A549 treated with CpdA at 1 μM for 4 hours (cell line): ENCODE measurements around the gene PCDHGA7. TPM values are rescaled to one million over a fixed set of nuclear protein-coding genes. Genes with fewer than 3 reads are reported as not detected.

Experiments used
- total RNA-seq: library from RNA; stranded (reverse); fragments of 200-300 nt; extraction: Qiagen RNA extraction; gene quantifications from 5 replicates; pipeline ENCODE4 v1.2.3, GENCODE V29; 2022; ENCODE audit warnings: low read depth

PCDHGA7 gene
- 0.72 to 1.3 TPM (median 0.96 TPM) in 5 replicates for total RNA-seq

DNA sequence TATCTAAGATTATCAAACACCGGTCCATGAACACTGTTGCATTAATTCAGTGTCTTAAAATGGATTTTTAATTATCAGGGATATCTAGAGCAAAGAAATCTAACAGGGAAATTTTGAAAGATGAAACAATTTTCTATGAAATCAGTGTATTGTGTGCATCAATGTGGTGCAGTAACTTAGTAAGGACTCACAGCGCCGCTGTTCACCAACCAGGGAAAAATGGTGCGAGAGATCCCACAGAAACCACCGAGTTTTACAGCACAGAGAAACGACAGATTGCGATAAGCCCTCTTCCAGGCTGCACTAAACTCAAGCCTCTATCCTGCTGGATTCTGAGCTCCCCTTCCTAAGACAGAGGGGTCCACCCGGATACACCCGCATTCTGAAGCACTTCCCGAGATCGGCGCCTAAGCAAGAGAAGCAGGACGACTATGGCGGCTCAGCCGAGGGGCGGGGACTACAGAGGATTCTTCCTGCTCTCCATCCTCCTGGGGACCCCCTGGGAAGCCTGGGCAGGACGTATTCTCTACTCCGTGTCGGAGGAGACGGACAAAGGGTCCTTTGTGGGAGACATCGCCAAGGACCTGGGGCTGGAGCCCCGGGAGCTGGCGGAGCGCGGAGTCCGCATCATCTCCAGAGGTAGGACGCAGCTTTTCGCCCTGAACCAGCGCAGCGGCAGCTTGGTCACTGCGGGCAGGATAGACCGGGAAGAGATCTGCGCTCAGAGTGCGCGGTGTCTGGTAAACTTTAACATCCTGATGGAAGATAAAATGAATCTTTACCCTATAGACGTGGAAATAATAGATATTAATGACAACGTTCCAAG, at the start of gene PCDHGA7:
Gene PCDHGA7 (plus strand): TSS at position 274 of the 826 bp plus-strand sequence. CDS start 158 bp downstream, at position 432.

DNA sequence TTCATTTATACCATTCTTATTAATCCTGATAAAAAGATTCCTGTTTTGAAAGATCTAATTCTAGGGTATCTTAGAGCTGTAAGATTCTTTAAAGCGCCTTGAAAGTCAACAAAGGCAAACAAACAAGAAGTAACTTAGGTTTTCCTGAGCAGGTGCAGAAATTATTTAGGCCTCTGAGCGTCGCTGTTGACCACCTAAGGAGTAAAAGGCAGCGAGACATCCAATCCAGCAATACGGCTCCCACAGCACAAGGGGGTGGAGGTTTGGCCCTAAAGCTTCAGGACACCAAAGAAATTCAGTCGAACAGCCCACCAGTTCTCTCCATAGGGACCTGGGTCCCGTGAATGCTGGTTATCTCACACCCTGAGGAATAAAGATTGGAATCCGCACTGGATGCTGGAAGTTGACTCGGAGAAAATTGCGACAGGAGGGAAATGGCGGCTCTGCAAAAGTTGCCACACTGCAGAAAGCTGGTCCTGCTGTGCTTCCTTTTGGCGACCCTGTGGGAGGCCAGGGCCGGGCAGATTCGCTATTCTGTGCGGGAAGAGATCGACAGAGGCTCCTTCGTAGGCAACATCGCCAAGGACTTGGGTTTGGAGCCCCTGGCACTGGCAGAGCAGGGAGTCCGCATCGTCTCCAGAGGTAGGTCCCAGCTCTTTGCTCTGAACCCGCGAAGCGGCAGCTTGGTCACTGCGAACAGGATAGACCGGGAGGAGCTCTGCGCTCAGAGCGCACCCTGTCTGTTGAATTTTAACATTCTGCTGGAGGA, 43.8 kb upstream of the PCDHGA7 start, which contains the start of gene PCDHGA2:
Gene PCDHGA2 (plus strand): TSS at position 223 of the 769 bp plus-strand sequence.

DNA sequence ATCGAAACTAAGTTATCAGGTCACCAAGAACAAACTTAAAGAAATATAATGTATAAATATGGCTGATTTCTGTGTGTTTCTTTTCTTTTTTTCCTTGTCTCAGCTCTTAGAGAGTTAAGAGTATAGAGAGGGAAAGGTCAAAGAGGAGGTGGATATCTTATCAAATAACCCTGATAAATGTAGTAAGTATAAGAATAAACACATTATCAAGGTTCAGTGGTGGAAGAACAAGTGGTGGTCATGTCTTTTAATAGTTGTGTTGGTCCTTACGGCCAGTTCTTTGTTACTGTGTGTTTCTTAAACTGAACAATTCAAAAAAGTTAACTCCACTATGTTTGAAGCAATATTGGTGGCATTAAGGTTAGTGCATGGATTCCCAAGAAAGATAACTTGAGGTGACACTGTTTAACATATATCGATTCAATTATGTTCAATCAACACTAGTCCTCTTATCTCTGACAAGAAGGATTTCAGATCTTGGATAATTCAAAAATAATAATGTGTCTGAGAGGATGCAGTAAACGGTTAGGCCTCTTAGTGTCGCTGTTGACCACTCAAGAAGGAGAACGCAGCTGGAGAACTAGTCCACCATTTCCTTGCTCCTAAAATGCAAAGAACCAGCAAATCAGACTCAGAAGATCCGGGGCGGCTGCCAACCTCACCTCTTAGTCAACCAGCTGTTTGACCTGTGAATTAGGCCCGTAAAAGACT, 39.1 kb upstream of the PCDHGA7 start, which contains the start of gene PCDHGA3:
Gene PCDHGA3 (plus strand): TSS at position 588 of the 711 bp plus-strand sequence. CDS start 205 bp downstream, outside the sequence.

DNA sequence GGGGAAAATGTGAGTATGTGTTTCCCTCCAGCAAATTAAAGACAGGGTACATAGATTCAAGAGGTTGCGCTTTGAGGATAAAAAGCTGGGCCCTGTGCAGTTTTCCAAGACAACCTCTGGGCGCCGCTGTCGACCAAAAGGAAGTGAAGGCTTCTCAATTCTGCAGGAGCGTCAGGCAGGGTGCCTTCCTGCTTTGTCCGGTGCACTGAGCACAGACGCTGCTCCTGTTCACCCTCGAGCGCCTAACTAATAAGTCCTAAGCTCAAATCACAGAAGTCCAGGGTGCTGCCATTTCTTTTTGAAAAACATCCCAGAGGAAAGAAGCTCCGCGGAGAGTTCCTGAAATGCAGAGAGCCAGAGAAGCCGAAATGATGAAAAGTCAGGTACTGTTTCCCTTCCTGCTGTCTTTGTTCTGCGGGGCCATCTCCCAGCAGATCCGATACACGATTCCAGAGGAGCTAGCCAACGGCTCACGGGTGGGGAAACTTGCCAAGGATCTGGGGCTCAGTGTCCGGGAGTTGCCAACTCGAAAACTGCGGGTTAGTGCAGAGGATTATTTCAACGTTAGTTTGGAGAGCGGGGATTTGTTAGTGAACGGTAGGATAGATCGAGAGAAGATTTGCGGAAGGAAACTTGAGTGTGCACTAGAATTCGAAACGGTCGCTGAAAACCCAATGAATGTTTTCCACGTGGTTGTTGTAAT, 32.5 kb upstream of the PCDHGA7 start, which contains the start of gene PCDHGB1:
Gene PCDHGB1 (plus strand): TSS at position 183 of the 703 bp plus-strand sequence. CDS start 162 bp downstream, at position 345.

DNA sequence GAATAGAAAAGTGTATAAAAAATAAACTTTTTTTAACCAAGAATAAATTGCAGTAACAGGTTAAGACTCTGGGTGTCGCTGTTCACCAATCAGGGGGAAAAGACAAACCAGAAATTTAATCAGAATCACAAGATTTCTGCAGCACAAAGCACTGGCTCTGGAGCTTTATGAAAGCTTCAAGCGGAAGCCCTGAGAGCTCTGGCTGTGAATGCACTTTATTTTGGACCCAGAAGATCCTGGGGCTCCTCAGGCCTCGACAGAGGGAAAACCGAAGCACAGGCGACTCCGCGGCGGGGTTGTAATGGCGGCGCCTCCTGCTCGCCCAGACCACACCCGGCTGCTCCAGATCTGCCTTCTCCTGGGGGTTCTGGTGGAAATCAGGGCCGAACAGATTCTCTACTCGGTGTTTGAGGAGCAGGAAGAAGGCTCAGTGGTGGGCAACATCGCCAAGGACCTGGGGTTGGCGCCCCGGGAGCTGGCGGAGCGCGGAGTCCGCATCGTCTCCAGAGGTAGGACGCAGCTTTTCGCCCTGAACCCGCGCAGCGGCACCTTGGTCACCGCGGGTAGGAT, 27.6 kb upstream of the PCDHGA7 start, which contains the start of gene PCDHGA4:
Gene PCDHGA4 (plus strand): TSS at position 122 of the 570 bp plus-strand sequence. CDS start 87 bp downstream, at position 209.

DNA sequence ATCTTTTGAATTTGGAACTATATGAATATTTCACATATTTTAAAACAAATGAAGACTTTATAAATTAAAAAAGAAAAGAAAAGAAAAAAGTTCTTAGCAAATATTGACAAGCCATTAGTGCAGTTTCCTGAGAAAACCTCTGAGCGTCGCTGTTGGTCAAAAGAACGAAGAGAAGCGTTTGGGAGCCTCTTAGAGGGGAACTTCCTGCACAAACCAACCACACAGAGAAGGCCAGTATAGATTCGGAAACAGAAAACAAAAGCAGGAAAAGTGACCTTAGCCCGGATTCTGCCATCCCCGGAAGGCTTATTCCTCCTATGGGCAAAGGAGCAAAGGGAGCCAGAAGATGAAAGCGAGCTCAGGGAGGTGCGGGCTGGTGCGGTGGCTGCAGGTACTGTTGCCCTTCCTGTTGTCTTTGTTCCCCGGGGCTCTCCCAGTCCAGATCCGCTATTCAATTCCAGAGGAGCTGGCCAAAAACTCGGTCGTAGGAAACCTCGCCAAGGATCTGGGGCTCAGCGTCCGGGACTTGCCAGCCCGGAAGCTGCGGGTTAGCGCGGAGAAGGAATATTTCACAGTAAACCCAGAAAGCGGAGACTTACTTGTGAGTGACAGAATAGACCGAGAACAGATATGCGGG, 22.6 kb upstream of the PCDHGA7 start, which contains the start of gene PCDHGB2:
Gene PCDHGB2 (plus strand): TSS at position 205 of the 637 bp plus-strand sequence. CDS start 142 bp downstream, at position 347.

DNA sequence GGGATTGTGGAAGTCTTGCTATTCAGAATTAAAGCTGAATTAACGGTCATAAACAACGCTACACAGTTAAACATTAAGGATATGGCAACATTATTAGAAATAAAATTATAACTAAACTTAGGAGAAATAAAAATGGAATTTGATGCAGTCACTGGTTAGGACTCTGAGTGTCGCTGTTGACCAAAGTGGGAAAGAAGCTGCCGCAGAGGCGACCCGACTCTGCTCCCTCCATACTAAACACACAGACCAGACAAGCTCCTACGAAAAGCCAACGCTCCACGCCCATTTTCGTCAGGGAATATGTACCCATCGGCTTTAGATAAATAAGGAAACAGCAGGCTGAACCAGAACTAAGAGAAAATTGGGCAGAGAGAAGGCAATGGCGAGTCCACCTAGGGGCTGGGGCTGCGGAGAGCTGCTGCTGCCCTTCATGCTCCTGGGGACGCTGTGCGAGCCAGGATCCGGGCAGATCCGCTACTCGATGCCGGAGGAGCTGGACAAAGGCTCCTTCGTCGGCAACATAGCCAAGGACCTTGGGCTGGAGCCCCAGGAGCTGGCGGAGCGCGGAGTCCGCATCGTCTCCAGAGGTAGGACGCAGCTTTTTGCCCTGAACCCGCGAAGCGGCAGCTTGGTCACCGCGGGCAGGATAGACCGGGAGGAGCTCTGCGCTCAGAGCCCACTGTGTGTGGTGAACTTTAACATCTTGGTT, 18.4 kb upstream of the PCDHGA7 start, which contains the start of gene PCDHGA5:
Gene PCDHGA5 (plus strand): TSS at position 211 of the 709 bp plus-strand sequence. CDS start 169 bp downstream, at position 380.

DNA sequence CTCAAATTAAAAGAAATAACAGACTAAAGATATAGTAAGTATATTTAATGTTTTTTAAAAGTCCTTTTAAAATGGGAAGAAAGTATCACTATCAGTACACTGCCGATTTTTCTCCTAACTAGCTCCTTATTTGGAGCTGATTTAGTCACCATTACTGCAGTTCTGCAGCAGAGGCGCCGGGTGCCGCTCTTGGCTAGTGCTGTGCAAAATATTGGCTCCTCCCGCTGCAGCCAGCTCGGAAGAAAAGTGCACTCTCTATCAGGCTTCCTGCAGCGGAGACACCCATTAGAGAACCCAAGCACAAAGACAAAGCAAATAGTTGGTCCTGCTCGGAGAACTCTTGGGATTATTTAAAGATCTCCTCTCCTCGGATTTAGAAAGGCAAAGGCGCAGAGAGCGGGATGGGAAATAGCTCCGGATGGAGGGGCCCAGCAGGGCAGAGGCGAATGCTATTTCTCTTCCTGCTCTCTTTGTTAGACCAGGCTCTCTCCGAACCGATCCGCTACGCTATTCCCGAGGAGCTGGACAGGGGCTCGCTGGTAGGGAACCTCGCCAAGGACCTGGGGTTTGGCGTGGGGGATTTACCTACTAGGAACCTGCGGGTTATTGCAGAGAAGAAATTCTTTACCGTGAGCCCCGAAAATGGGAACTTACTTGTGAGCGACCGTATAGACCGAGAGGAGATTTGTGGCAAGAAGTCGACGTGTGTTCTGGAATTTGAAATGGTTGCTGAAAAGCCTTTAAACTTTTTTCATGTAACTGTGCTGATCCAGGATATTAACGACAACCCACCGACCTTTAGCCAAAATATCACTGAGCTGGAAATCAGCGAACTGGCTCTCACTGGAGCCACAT, 12.3 kb upstream of the PCDHGA7 start, which contains the start of gene PCDHGB3:
Gene PCDHGB3 (plus strand): TSS at position 249 of the 855 bp plus-strand sequence. CDS start 153 bp downstream, at position 402.

DNA sequence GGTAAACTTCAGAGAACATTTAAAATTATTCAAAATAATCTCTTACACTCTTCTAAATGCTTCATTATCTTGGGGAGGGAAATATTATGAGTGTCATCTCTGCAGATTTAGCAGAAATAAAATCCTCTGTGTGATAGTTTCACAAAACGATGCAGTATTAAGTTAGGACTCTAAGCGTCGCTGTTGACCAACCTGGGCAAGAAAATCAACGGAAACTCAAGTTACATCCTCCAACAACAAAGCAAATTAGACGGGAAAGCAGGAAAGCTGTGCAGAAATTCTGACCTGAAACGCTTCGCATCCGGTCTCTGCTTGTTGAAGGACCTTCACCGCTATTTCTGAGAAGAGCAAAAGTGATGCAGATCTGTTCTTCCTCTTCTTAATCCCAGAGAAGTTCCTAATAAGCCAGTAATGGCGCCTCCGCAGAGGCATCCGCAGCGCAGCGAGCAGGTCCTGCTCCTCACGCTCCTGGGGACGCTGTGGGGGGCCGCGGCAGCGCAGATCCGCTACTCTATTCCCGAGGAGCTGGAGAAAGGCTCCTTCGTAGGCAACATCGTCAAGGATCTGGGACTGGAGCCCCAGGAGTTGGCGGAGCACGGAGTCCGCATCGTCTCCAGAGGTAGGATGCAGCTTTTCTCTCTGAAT, 8.7 kb upstream of the PCDHGA7 start, which contains the start of gene PCDHGA6:
Gene PCDHGA6 (plus strand): TSS at position 219 of the 645 bp plus-strand sequence. CDS start 193 bp downstream, at position 412.

DNA sequence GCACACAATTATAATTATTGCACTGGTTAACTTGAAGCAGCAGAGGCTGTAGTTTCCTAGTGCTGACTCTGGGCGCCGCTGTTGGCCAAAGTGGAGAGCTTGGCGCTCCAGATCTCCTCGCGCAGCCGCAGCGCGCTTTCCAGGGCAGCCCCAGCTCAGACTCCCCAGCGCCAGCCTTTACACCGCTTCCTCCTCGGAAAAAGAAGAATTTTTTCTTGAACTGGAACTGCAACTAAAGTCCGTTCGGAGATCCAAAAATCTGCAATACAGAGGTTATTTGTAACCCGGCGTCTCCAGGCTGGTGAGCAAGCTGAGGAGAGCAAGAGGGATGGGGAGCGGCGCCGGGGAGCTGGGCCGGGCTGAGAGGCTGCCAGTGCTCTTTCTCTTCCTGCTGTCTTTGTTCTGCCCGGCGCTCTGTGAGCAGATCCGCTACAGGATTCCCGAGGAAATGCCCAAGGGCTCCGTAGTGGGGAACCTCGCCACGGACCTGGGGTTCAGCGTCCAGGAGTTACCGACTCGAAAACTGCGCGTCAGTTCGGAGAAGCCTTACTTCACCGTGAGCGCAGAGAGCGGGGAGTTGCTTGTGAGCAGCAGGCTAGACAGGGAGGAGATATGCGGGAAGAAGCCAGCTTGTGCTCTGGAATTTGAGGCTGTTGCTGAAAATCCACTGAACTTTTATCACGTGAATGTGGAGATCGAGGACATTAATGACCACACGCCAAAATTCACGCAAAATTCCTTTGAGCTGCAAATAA, 5.2 kb downstream of the PCDHGA7 start, which contains the start of gene PCDHGB4:
Gene PCDHGB4 (plus strand): TSS at position 142 of the 755 bp plus-strand sequence. CDS start 187 bp downstream, at position 329.

DNA sequence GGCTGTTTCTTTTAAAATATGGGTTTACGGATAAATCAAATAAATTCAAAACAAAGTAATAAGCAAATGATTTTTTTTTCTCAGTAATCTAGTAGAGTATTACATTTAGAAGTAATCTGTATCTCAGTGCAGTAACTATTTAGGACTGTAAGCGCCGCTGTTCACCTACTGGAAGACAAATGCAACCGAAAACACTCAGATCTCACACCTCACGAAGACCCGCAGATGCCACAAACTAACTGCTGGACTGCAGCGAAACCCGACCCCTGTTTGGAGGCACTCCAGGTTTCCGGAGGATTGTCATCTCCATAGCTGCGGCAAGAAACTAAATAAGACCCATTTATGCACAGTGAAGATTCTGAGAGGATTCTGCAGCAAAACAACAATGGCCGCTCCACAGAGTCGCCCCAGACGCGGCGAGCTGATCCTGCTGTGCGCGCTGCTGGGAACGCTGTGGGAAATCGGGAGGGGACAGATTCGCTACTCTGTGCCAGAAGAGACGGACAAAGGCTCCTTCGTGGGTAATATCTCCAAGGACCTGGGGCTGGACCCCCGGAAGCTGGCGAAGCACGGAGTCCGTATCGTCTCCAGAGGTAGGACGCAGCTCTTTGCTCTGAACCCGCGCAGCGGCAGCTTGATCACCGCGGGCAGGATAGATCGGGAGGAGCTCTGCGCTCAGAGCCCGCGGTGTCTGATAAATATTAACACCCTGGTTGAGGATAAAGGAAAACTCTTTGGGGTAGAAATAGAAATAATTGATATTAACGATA, 10.1 kb downstream of the PCDHGA7 start, which contains the start of gene PCDHGA8:
Gene PCDHGA8 (plus strand): TSS at position 205 of the 770 bp plus-strand sequence. CDS start 181 bp downstream, at position 386.

DNA sequence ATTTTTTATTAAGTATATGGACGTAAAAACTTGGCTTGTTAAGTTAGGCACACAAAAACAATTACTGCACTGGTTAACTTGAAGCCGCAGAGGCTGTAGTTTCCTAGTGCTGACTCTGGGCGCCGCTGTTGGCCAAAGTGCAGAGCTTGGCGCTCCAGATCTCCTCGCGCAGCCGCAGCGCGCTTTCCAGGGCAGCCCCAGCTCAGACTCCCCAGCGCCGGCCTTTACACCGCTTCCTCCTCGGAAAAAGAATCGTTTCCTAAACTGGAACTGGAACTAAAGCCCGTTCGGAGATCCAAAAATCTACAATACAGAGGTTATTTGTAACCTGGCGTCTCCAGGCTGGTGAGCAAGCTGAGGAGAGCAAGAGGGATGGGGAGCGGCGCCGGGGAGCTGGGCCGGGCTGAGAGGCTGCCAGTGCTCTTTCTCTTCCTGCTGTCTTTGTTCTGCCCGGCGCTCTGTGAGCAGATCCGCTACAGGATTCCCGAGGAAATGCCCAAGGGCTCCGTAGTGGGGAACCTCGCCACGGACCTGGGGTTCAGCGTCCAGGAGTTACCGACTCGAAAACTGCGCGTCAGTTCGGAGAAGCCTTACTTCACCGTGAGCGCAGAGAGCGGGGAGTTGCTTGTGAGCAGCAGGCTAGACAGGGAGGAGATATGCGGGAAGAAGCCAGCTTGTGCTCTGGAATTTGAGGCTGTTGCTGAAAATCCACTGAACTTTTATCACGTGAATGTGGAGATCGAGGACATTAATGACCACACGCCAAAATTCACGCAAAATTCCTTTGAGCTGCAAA, 15.4 kb downstream of the PCDHGA7 start, which contains the start of gene PCDHGB5:
Gene PCDHGB5 (plus strand): TSS at position 192 of the 796 bp plus-strand sequence. CDS start 181 bp downstream, at position 373.

DNA sequence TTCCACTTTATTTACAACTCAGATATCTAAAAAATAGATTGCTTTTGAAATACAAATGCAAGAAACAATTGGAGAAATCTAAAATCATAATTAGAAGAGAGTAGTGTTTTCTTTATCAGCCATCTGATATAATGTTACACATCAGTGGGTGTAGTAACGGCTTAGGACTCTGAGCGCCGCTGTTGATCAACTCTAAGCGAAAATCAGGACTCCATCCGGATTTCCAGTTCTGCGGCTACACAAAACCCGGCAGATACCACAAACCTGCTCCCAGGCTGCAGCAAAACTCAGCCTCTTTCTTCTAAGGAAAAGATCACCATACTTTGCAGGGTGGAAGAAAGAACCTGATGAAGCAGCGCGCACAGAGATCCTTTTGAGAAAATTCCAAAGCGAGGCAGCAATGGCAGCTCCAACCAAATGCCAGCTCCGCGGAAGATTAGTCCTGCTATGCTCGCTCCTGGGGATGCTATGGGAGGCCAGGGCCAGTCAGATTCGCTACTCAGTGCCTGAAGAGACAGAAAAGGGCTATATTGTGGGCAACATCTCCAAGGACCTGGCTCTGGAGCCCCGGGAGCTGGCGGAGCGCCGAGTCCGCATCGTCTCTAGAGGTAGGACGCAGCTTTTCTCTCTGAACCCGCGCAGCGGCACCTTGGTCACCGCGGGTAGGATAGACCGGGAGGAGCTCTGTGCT, 20.2 kb downstream of the PCDHGA7 start, which contains the start of gene PCDHGA9:
Gene PCDHGA9 (plus strand): TSS at position 226 of the 691 bp plus-strand sequence. CDS start 175 bp downstream, at position 401.

DNA sequence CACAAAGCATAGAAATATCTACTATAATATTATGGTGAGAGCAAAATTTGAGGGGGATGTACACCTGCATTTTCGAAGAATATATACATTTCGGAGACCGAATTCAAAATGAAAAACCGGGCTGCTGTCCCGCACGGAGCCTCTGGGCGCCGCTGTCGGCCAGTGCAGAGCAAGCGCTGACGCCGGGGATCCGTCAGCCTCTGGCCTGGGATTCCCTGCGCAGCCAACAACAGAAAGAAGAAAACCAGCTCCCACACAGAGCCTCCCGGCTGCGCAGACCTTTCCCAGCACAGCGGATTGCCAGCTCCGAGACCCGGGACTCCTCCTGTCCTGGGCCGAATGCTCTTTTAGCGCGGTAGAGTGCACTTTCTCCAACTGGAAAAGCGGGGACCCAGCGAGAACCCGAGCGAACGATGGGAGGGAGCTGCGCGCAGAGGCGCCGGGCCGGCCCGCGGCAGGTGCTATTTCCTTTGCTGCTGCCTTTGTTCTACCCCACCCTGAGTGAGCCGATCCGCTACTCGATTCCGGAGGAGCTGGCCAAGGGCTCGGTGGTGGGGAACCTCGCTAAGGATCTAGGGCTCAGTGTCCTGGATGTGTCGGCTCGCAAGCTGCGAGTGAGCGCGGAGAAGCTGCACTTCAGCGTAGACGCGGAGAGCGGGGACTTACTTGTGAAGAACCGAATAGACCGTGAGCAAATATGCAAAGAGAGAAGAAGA, 25.4 kb downstream of the PCDHGA7 start, which contains the start of gene PCDHGB6:
Gene PCDHGB6 (plus strand): TSS at position 232 of the 716 bp plus-strand sequence. CDS start 182 bp downstream, at position 414.

